ENCODE measurements around the gene PDHX. TPM values are rescaled to one million over a fixed set of nuclear protein-coding genes. Genes with fewer than 3 reads are reported as not detected.

Gene PDHX
- total RNA-seq, 1 donor from 2014 or later: 18.6 TPM

DNA sequence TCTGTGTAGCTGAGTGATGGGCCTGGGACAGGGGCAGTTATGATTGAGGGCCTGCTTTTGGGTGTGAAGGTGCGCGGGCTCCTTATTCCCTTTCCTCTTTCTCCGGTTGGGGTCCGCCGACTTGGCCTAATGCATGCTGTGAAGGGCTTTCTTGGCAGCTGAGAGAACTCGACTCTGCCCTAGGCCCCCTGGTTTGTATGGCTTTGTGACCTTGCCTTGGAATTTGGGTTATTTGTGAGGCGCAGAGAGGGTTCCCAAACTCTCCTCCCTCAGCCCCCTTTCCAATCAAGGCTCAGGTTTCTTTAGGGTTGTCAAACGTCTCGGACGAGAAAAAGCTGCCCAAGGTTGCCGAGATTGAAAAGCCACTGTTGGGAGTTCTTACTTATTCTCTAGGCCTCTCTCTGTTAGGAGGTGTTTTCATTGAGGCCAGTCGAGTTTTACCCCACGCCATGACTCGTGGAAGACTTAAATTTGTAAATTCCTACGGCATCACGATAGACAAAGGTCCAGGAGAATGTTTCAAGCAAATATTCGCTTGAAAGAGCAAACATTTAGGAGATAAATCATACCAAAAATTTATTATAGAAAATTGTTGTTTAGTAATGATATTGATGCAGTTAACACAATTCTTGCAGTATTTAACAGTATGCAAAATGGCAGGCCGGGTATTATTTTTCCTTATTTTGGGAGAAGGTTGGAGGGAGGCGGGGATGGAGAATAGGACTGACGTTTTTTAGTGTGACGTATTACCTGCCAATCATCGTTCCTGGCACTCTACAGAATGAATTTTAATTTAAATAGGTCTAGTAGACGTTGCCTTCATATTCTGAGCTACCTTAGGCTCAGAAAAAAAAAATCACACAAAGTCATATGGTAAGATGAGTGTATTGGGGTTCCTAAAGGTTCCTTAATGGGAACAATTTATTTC is 689 bp downstream of the PDHX start:
- ChIA-PET CTCF (interaction anchor here (1.0 to 1.9 kb wide), 4 partner anchors 9 to 475 kb away, joined by 3 to 7 read pairs (median 4); no protein-coding TSS in a partner anchor), POLR2A (interaction anchor here (0.9 to 1.8 kb wide), 3 partner anchors 13 to 812 kb away, joined by 3 to 7 read pairs (median 6); partner anchors contain the start of gene NAT10)
- peaks cover 27% of the 10 kb centered on the region for H3K4me1 Mint-ChIP-seq
- intact Hi-C loops (cut with micrococcal nuclease): loop anchor here (1.0 to 5.0 kb wide), 11 partner anchors 227 to 1372 kb away; partner anchors contain the start of genes CAPRIN1, CAT, COMMD9 and FBXO3
- H3K4me3 Mint-ChIP-seq: peak overlapping the region; percentile 95
- H3K27ac Mint-ChIP-seq: peak overlapping the region; percentile 91
- no peak for DNase-seq
- no peaks in the 10 kb centered on the region for H3K9me3 Mint-ChIP-seq
- peaks cover 20% of the 10 kb centered on the region for H3K36me3 Mint-ChIP-seq (ENCODE audit: low read depth)
- no peaks in the 10 kb centered on the region for H3K27me3 Mint-ChIP-seq
- TF ChIP-seq, protein P1, sequence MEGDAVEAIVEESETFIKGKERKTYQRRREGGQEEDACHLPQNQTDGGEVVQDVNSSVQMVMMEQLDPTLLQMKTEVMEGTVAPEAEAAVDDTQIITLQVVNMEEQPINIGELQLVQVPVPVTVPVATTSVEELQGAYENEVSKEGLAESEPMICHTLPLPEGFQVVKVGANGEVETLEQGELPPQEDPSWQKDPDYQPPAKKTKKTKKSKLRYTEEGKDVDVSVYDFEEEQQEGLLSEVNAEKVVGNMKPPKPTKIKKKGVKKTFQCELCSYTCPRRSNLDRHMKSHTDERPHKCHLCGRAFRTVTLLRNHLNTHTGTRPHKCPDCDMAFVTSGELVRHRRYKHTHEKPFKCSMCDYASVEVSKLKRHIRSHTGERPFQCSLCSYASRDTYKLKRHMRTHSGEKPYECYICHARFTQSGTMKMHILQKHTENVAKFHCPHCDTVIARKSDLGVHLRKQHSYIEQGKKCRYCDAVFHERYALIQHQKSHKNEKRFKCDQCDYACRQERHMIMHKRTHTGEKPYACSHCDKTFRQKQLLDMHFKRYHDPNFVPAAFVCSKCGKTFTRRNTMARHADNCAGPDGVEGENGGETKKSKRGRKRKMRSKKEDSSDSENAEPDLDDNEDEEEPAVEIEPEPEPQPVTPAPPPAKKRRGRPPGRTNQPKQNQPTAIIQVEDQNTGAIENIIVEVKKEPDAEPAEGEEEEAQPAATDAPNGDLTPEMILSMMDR (IDR thresholded peaks at IDR 0.05): no peak
- no peak for ATAC-seq (ENCODE audit: low read depth)

DNA sequence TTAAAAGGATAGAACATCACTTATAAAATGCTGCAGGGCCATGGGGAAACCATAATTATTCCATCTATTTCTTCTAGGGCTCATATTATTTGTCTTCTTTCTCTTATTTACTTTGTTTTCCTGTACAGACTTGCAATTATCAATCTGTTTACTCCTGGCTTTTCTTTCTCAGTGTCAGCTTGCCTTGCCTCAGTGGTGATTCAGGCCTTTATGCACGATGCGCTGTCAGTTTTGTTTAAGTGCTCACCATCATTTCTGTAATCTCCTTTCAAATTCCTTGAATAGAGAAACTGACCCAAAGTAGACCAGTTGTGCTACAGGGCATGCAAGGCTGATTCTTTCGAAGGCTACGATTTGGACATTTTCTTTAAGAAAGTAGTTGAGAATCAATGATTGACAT is 4.7 kb downstream of the PDHX start:
- ChIA-PET CTCF (no interaction called here), POLR2A (no interaction called here)
- Mint-ChIP-seq H3K27ac (no peak overlapping the region), H3K36me3 (ENCODE audit: low read depth) (peaks cover 6% of the 10 kb centered on the region), H3K27me3 (no peaks in the 10 kb centered on the region), H3K4me1 (peaks cover 22% of the 10 kb centered on the region), H3K9me3 (no peaks in the 10 kb centered on the region), H3K4me3 (no peak overlapping the region)
- no peak for ATAC-seq (ENCODE audit: low read depth)
- no peak for DNase-seq
- TF ChIP-seq, protein P1 (IDR thresholded peaks at IDR 0.05): no peak
- intact Hi-C loops (cut with micrococcal nuclease): no loop called here

DNA sequence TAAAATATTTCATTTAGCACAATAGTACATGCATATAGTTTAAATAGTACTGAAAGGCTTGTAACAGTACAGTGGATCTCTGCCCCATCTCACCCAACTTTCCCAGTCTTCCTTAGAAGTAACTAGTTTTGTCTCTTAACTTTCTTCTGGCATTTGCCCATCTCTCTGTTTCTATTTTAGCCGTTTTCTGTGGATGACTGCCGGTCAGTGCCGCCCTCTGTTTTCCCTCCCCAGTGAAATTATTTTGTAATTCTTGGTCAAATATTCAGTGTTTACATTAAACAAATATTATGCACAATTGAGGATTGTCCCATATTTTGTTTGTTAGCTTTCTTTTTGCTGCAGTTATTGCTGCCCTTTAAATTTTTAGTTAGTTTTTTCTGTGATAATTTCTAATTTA is 8.3 kb downstream of the PDHX start:
- no peak for DNase-seq
- no peak overlapping the region for H3K27ac Mint-ChIP-seq
- TF ChIP-seq, protein P1 (IDR thresholded peaks at IDR 0.05): no peak
- no peaks in the 10 kb centered on the region for H3K27me3 Mint-ChIP-seq
- POLR2A ChIA-PET: no interaction called here
- ATAC-seq (ENCODE audit: low read depth): no peak
- peaks cover 8% of the 10 kb centered on the region for H3K4me1 Mint-ChIP-seq
- H3K36me3 Mint-ChIP-seq (ENCODE audit: low read depth): peaks cover 2% of the 10 kb centered on the region
- no peaks in the 10 kb centered on the region for H3K9me3 Mint-ChIP-seq
- CTCF ChIA-PET: interaction anchor here (0.9 to 6.5 kb wide), 14 partner anchors 9 to 560 kb away, joined by 3 to 105 read pairs (median 4); no protein-coding TSS in a partner anchor
- no peak overlapping the region for H3K4me3 Mint-ChIP-seq
- intact Hi-C loops (cut with micrococcal nuclease): loop anchor here (5.0 kb wide), 2 partner anchors 258 to 1343 kb away; no protein-coding TSS in a partner anchor

GRCh38 chr11:34926101-34926830 is 9.8 kb downstream of the PDHX start:
- Mint-ChIP-seq H3K27me3 (no peaks in the 10 kb centered on the region), H3K9me3 (no peaks in the 10 kb centered on the region), H3K4me1 (peaks cover 8% of the 10 kb centered on the region), H3K36me3 (ENCODE audit: low read depth) (peaks cover 6% of the 10 kb centered on the region), H3K4me3 (no peak overlapping the region), H3K27ac (no peak overlapping the region)
- CTCF ChIA-PET: interaction anchor here (0.6 to 6.5 kb wide), 25 partner anchors 10 to 560 kb away, joined by 3 to 105 read pairs (median 4); partner anchors contain the start of genes APIP and PDHX
- intact Hi-C loops (cut with micrococcal nuclease): loop anchor here (1.0 to 5.0 kb wide), 8 partner anchors 73 to 1341 kb away; no protein-coding TSS in a partner anchor
- DNase-seq (no peak), ATAC-seq (ENCODE audit: low read depth) (peak; percentile 50)
- TF ChIP-seq, protein P1 (IDR thresholded peaks at IDR 0.05): peak; percentile 63
- POLR2A ChIA-PET: interaction anchor here (0.5 to 0.9 kb wide), 2 partner anchors 88 to 465 kb away, joined by 4 read pairs; no protein-coding TSS in a partner anchor

Data from activated B cell treated with CpG ODN at 0.5 μM for 24 hours (primary cell).